Activated naive CD8-positive, alpha-beta T cell treated with anti-CD3 and anti-CD28 coated beads, Interleukin-2, amount 50 U/mL, for 24 hours (primary cell): ENCODE data around the gene RREB1.
A peak's percentile ranks its signal among the peaks of the same experiment; 100 is the strongest.

Experiments used
- ATAC-seq: fragments of 150-1000 bp; cut with Tn5 transposase; one replicate; pipeline ENCODE4 v1.10.0; 2021
- DNase-seq: peaks from one replicate; pipeline ENCODE4 v3.0.0; 2021
- H3K27ac Mint-ChIP-seq: one replicate; pipeline ENCODE4 v1.8.0; 2021; ENCODE audit warnings: mild to moderate bottlenecking, mixed read lengths
- H3K27me3 Mint-ChIP-seq: one replicate; pipeline ENCODE4 v1.8.0; 2021; ENCODE audit warnings: mixed read lengths
- H3K36me3 Mint-ChIP-seq: one replicate; pipeline ENCODE4 v1.8.0; 2021; ENCODE audit warnings: low read depth, mixed read lengths
- H3K4me1 Mint-ChIP-seq: one replicate; pipeline ENCODE4 v1.8.0; 2021; ENCODE audit warnings: mixed read lengths
- H3K4me3 Mint-ChIP-seq: one replicate; pipeline ENCODE4 v1.8.0; 2021; ENCODE audit warnings: mild to moderate bottlenecking, moderate library complexity, mixed read lengths
- H3K9me3 Mint-ChIP-seq: one replicate; pipeline ENCODE4 v1.8.0; 2021; ENCODE audit warnings: mixed read lengths

Gene RREB1

GRCh38 chr6:7107578-7108195, at the start of gene RREB1:
Gene RREB1, plus strand, starts transcription at chr6:7107961. Its CDS starts 73,951 bp downstream, at chr6:7181912.
- DNase-seq (peak; percentile 74), ATAC-seq (peak; percentile 59)
- H3K36me3 Mint-ChIP-seq, result peaks cover 2% of the 10 kb centered on the region
- peak within 1 kb of the TSS; percentile 91 for H3K4me3 Mint-ChIP-seq
- H3K27ac Mint-ChIP-seq, result peak within 1 kb of the TSS; percentile 94
- H3K9me3 Mint-ChIP-seq, result no peaks in the 10 kb centered on the region
- H3K4me1 Mint-ChIP-seq, result peaks cover 43% of the 10 kb centered on the region
- H3K27me3 Mint-ChIP-seq, result no peaks in the 10 kb centered on the region

GRCh38 chr6:7058250-7058923, 49.4 kb upstream of the RREB1 start:
- H3K27ac Mint-ChIP-seq, result no peak overlapping the region
- peaks cover 14% of the 10 kb centered on the region for H3K4me1 Mint-ChIP-seq
- no peaks in the 10 kb centered on the region for H3K9me3 Mint-ChIP-seq
- H3K27me3 Mint-ChIP-seq, result peaks cover under 1% of the 10 kb centered on the region
- H3K4me3 Mint-ChIP-seq, result no peak overlapping the region
- DNase-seq (peak; percentile 29), ATAC-seq (peak; percentile 93)
- H3K36me3 Mint-ChIP-seq, result no peaks in the 10 kb centered on the region

GRCh38 chr6:7060769-7061516, 46.8 kb upstream of the RREB1 start:
- Mint-ChIP-seq H3K4me3 (no peak overlapping the region), H3K27me3 (no peaks in the 10 kb centered on the region)

GRCh38 chr6:7062451-7063162, 45.2 kb upstream of the RREB1 start:
- Mint-ChIP-seq H3K4me3 (no peak overlapping the region), H3K9me3 (no peaks in the 10 kb centered on the region), H3K36me3 (no peaks in the 10 kb centered on the region)

More at GRCh38 chr6:7060769-7061516, 46.8 kb upstream of the RREB1 start:
- H3K4me1 Mint-ChIP-seq, result peaks cover 14% of the 10 kb centered on the region
- no peak overlapping the region for H3K27ac Mint-ChIP-seq
- H3K36me3 Mint-ChIP-seq, result no peaks in the 10 kb centered on the region
- ATAC-seq, result no peak
- DNase-seq, result no peak
- no peaks in the 10 kb centered on the region for H3K9me3 Mint-ChIP-seq

GRCh38 chr6:7067305-7067704, 40.5 kb upstream of the RREB1 start:
- Mint-ChIP-seq H3K4me3 (no peak overlapping the region), H3K27ac (no peak overlapping the region)

More at GRCh38 chr6:7062451-7063162, 45.2 kb upstream of the RREB1 start:
- ATAC-seq (no peak), DNase-seq (no peak)
- H3K27me3 Mint-ChIP-seq, result no peaks in the 10 kb centered on the region
- H3K27ac Mint-ChIP-seq, result no peak overlapping the region
- peaks cover 7% of the 10 kb centered on the region for H3K4me1 Mint-ChIP-seq

GRCh38 chr6:7071405-7071804, 36.4 kb upstream of the RREB1 start:
- ATAC-seq, result no peak
- no peak overlapping the region for H3K27ac Mint-ChIP-seq
- no peaks in the 10 kb centered on the region for H3K9me3 Mint-ChIP-seq
- H3K36me3 Mint-ChIP-seq, result no peaks in the 10 kb centered on the region
- peaks cover 2% of the 10 kb centered on the region for H3K27me3 Mint-ChIP-seq
- no peak for DNase-seq
- peaks cover 19% of the 10 kb centered on the region for H3K4me1 Mint-ChIP-seq
- H3K4me3 Mint-ChIP-seq, result no peak overlapping the region

More at GRCh38 chr6:7067305-7067704, 40.5 kb upstream of the RREB1 start:
- Mint-ChIP-seq H3K27me3 (peaks cover 2% of the 10 kb centered on the region), H3K4me1 (no peaks in the 10 kb centered on the region), H3K36me3 (no peaks in the 10 kb centered on the region), H3K9me3 (no peaks in the 10 kb centered on the region)
- no peak for DNase-seq
- ATAC-seq, result no peak

GRCh38 chr6:7073082-7073820, 34.5 kb upstream of the RREB1 start:
- no peaks in the 10 kb centered on the region for H3K9me3 Mint-ChIP-seq
- ATAC-seq (no peak), DNase-seq (no peak)
- peak overlapping the region; percentile 48 for H3K27ac Mint-ChIP-seq
- H3K27me3 Mint-ChIP-seq, result peaks cover 2% of the 10 kb centered on the region
- H3K4me3 Mint-ChIP-seq, result no peak overlapping the region
- H3K36me3 Mint-ChIP-seq, result no peaks in the 10 kb centered on the region
- H3K4me1 Mint-ChIP-seq, result peaks cover 19% of the 10 kb centered on the region

- no peaks in the 10 kb centered on the region for H3K9me3 Mint-ChIP-seq
- H3K27ac Mint-ChIP-seq, result peak overlapping the region; percentile 48
- H3K36me3 Mint-ChIP-seq, result no peaks in the 10 kb centered on the region
- ATAC-seq (peak; percentile 100), DNase-seq (peak; percentile 69)
- peaks cover 2% of the 10 kb centered on the region for H3K27me3 Mint-ChIP-seq
- H3K4me1 Mint-ChIP-seq, result peaks cover 19% of the 10 kb centered on the region
- H3K4me3 Mint-ChIP-seq, result peak overlapping the region; percentile 30
These were observed 33.8 kb upstream of the RREB1 start for GRCh38 chr6:7073821-7074525.

- peaks cover 19% of the 10 kb centered on the region for H3K4me1 Mint-ChIP-seq
- H3K9me3 Mint-ChIP-seq, result no peaks in the 10 kb centered on the region
- no peak overlapping the region for H3K27ac Mint-ChIP-seq
- H3K27me3 Mint-ChIP-seq, result peaks cover 2% of the 10 kb centered on the region
- H3K4me3 Mint-ChIP-seq, result no peak overlapping the region
- no peak for ATAC-seq
- H3K36me3 Mint-ChIP-seq, result no peaks in the 10 kb centered on the region
- DNase-seq, result no peak
These were observed 32.9 kb upstream of the RREB1 start for GRCh38 chr6:7074870-7075269.

- no peaks in the 10 kb centered on the region for H3K9me3 Mint-ChIP-seq
- H3K4me1 Mint-ChIP-seq, result peaks cover 19% of the 10 kb centered on the region
- H3K27ac Mint-ChIP-seq, result no peak overlapping the region
- H3K4me3 Mint-ChIP-seq, result no peak overlapping the region
- no peaks in the 10 kb centered on the region for H3K36me3 Mint-ChIP-seq
- ATAC-seq (no peak), DNase-seq (no peak)
- peaks cover 2% of the 10 kb centered on the region for H3K27me3 Mint-ChIP-seq
These were observed 32.3 kb upstream of the RREB1 start for GRCh38 chr6:7075341-7076000.

- no peak for DNase-seq
- no peaks in the 10 kb centered on the region for H3K36me3 Mint-ChIP-seq
These were observed 29.9 kb upstream of the RREB1 start for GRCh38 chr6:7077856-7078255.

GRCh38 chr6:7078856-7079255, 28.9 kb upstream of the RREB1 start:
- no peak for ATAC-seq
- Mint-ChIP-seq H3K9me3 (no peaks in the 10 kb centered on the region), H3K27me3 (no peaks in the 10 kb centered on the region), H3K36me3 (no peaks in the 10 kb centered on the region), H3K4me3 (no peak overlapping the region), H3K27ac (no peak overlapping the region), H3K4me1 (peaks cover 10% of the 10 kb centered on the region)
- no peak for DNase-seq

More at GRCh38 chr6:7077856-7078255, 29.9 kb upstream of the RREB1 start:
- Mint-ChIP-seq H3K27ac (no peak overlapping the region), H3K27me3 (no peaks in the 10 kb centered on the region), H3K4me1 (peaks cover 19% of the 10 kb centered on the region), H3K9me3 (no peaks in the 10 kb centered on the region), H3K4me3 (no peak overlapping the region)
- no peak for ATAC-seq

- Mint-ChIP-seq H3K27me3 (peaks cover 3% of the 10 kb centered on the region), H3K36me3 (no peaks in the 10 kb centered on the region), H3K9me3 (no peaks in the 10 kb centered on the region), H3K4me1 (peaks cover 6% of the 10 kb centered on the region), H3K4me3 (no peak overlapping the region), H3K27ac (no peak overlapping the region)
- ATAC-seq (no peak), DNase-seq (no peak)
These were observed 27.4 kb upstream of the RREB1 start for GRCh38 chr6:7080311-7080710.
